ENCODE results near the gene DDX51. TPM values are rescaled to one million over a fixed set of nuclear protein-coding genes. Genes with fewer than 3 reads are reported as not detected.
"Not testable (repeated sequence)": the region's sequence is repeated elsewhere in the genome, so short reads cannot be mapped to it uniquely, and the experiment has no call there.

DDX51 gene
- total RNA-seq, 4 donors from 2014 or later = 18.7 to 78.4 (median 32.2) TPM

DNA sequence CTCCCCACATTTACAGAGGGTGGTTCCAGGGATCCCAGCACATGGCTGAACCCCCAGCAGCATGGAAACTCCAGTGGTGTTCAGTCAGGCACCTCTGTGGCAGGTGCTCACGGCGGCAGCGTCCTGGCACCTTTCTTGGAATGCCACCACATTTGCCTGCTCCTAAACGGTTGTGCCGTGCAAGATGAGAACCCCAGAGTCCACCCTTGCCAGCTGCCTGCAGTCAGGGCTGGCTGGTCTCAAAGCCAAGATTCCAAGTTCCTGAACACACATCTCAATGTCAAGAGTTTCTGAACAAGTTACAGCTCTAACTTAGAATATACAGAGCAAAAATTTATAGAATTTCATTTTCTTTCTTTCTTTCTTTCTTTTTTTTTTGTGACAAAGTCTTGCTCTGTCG is 38.7 kb downstream of the DDX51 start:
- H3K4me1 ChIP-seq = no peaks in the 10 kb centered on the region
- no peak for DNase-seq
- peaks cover 0 to 18% (median 0%) of the 10 kb centered on the region in 3 donors for H3K36me3 ChIP-seq
- no peaks in the 10 kb centered on the region for H3K27me3 ChIP-seq
- H3K27ac ChIP-seq = no peak overlapping the region
- H3K4me3 ChIP-seq = no peak overlapping the region
- no peaks in the 10 kb centered on the region for H3K9me3 ChIP-seq
- TF ChIP-seq POLR2A (IDR thresholded peaks at IDR 0.05) = no peak
- TF ChIP-seq, protein P1, sequence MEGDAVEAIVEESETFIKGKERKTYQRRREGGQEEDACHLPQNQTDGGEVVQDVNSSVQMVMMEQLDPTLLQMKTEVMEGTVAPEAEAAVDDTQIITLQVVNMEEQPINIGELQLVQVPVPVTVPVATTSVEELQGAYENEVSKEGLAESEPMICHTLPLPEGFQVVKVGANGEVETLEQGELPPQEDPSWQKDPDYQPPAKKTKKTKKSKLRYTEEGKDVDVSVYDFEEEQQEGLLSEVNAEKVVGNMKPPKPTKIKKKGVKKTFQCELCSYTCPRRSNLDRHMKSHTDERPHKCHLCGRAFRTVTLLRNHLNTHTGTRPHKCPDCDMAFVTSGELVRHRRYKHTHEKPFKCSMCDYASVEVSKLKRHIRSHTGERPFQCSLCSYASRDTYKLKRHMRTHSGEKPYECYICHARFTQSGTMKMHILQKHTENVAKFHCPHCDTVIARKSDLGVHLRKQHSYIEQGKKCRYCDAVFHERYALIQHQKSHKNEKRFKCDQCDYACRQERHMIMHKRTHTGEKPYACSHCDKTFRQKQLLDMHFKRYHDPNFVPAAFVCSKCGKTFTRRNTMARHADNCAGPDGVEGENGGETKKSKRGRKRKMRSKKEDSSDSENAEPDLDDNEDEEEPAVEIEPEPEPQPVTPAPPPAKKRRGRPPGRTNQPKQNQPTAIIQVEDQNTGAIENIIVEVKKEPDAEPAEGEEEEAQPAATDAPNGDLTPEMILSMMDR (IDR thresholded peaks at IDR 0.05) = no peak

DNA sequence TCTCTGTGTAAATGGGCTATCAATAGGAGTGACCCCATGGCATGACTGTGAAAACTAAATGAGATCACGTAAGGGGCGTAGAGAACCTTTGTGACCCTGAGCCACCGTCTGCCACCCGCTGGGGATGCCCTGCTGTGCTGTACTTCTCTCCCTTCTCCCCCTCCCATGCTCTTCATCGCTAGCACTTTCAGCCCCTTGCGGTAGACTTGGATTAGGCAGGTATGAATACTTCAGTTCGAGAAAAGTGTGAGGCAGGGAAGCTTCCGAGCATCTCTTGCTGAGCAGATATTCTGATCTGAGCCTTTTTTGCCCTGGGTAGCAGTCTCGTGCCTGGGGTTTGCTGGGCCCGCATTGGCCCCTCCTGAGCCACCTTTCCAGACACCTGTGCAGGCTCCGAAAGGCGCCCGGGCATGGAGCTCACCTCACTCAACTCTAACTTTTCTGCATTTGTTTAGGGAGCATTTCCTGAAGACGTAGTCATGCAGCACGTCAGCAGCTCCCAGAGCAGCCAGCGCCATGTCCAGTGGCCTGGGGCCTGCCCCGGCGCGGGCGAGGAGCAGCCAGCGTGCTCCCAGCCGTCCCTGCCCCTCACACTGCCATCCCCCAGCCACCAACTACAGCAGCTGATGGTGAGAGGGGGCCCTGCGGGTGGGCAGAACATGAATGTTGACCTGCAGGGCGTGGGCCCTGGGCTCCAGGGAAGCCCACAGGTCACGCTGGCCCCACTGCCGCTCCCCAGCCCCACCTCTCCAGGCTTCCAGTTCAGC is 40.4 kb downstream of the DDX51 start:
- no peak overlapping the region for H3K4me3 ChIP-seq
- H3K9me3 ChIP-seq = no peaks in the 10 kb centered on the region
- no peaks in the 10 kb centered on the region for H3K27me3 ChIP-seq
- no peaks in the 10 kb centered on the region for H3K4me1 ChIP-seq
- H3K27ac ChIP-seq = no peak overlapping the region
- DNase-seq = no peak
- H3K36me3 ChIP-seq = peaks cover 0 to 7% (median 0%) of the 10 kb centered on the region in 3 donors
- no peak for TF ChIP-seq POLR2A (IDR thresholded peaks at IDR 0.05)
- TF ChIP-seq, protein P1 (IDR thresholded peaks at IDR 0.05) = no peak

DNA sequence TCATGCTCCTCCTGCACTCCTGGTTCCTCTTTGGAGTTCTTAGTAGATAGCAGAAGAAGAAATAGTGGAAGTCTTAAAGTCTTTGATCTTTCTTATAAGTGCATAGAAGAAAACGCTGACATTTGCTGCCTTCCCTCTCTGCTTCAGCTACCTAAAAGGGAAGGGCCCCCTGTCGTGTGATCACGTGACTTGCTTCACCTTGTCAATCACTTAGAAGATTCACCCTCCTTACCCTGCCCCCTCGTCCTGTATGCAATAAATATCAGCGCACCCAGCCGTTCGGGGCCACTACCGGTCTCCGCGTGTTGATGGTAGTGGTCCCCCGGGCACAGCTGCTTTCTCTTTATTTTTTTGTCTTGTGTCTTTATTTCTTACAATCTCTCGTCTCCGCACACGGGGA is 41.0 kb downstream of the DDX51 start:
- not testable (repeated sequence) for H3K9me3 ChIP-seq, DNase-seq, H3K4me1 ChIP-seq, H3K36me3 ChIP-seq, H3K27me3 ChIP-seq, H3K27ac ChIP-seq, H3K4me3 ChIP-seq

- Histone ChIP-seq H3K9me3 (no peaks in the 10 kb centered on the region), H3K36me3 (no peaks in the 10 kb centered on the region), H3K27ac (no peak overlapping the region), H3K27me3 (no peaks in the 10 kb centered on the region), H3K4me3 (no peak overlapping the region), H3K4me1 (no peaks in the 10 kb centered on the region)
- TF ChIP-seq POLR2A (IDR thresholded peaks at IDR 0.05) = no peak
- TF ChIP-seq, protein P1 (IDR thresholded peaks at IDR 0.05) = no peak
- no peak for DNase-seq
Measured at GRCh38 chr12:132102297-132102696, 41.8 kb downstream of the DDX51 start.

- H3K9me3 ChIP-seq = no peaks in the 10 kb centered on the region
- H3K4me1 ChIP-seq = no peaks in the 10 kb centered on the region
- H3K36me3 ChIP-seq = peaks cover 0 to 7% (median 0%) of the 10 kb centered on the region in 3 donors
- no peak for TF ChIP-seq POLR2A (IDR thresholded peaks at IDR 0.05)
- TF ChIP-seq, protein P1 (IDR thresholded peaks at IDR 0.05) = no peak
- no peak for DNase-seq
- H3K4me3 ChIP-seq = no peak overlapping the region
- no peaks in the 10 kb centered on the region for H3K27me3 ChIP-seq
- H3K27ac ChIP-seq = no peak overlapping the region
Measured at GRCh38 chr12:132100306-132101065, 43.6 kb downstream of the DDX51 start.

GRCh38 chr12:132099739-132100138 is 44.4 kb downstream of the DDX51 start:
- Histone ChIP-seq H3K4me1 (no peaks in the 10 kb centered on the region), H3K36me3 (peaks cover 0 to 7% (median 0%) of the 10 kb centered on the region in 3 donors), H3K27ac (no peak overlapping the region), H3K9me3 (no peaks in the 10 kb centered on the region), H3K4me3 (no peak overlapping the region), H3K27me3 (no peaks in the 10 kb centered on the region)
- no peak for DNase-seq
- TF ChIP-seq, protein P1 (IDR thresholded peaks at IDR 0.05) = no peak
- no peak for TF ChIP-seq POLR2A (IDR thresholded peaks at IDR 0.05)

Data from Peyer's patch (tissue), 4 donors.